ENCODE measurements around the gene SDSL.

- no peak for TF ChIP-seq POLR2A (IDR thresholded peaks at IDR 0.05; ENCODE audit: insufficient read depth in 1 of 2, low read depth in 2 of 2, low read length in 2 of 2)
- TF ChIP-seq ZNF407 (CRISPR knock-in tag; IDR thresholded peaks at IDR 0.05; ENCODE audit: not compliant biosample characterization) = no peak
- TF ChIP-seq ZNF207 (IDR thresholded peaks at IDR 0.05; ENCODE audit: borderline replicate concordance) = no peak
- no peak for TF ChIP-seq ZBTB8A (CRISPR knock-in tag; IDR thresholded peaks at IDR 0.05; ENCODE audit: borderline replicate concordance, low read depth)
- no peak for TF ChIP-seq ZNF329 (CRISPR knock-in tag; IDR thresholded peaks at IDR 0.05; ENCODE audit: low read depth)
- TF ChIP-seq EED (CRISPR knock-in tag; IDR thresholded peaks at IDR 0.05) = no peak
- no peak for TF ChIP-seq NR3C1 (CRISPR knock-in tag; IDR thresholded peaks at IDR 0.05)
- TF ChIP-seq CTCF (CRISPR knock-in tag; IDR thresholded peaks at IDR 0.05) = no peak
- TF ChIP-seq KLF6 (CRISPR knock-in tag; IDR thresholded peaks at IDR 0.05) = no peak
- TF ChIP-seq CHD2 (IDR thresholded peaks at IDR 0.05; ENCODE audit: low read depth, low read length) = no peak
- TF ChIP-seq BHLHE40 (IDR thresholded peaks at IDR 0.05; ENCODE audit: low read length) = no peak
- no peak for TF ChIP-seq TFE3 (CRISPR knock-in tag; IDR thresholded peaks at IDR 0.05)
- no peak for TF ChIP-seq HMG20B (CRISPR knock-in tag; conservative IDR thresholded peaks at IDR 0.05)
- TF ChIP-seq ELF4 (CRISPR knock-in tag; IDR thresholded peaks at IDR 0.05; ENCODE audit: borderline replicate concordance) = no peak
These were observed 54.2 kb downstream of the SDSL start for GRCh38 chr12:113476176-113476986.
